CD4-positive, alpha-beta memory T cell (primary cell): ENCODE measurements around the gene EIF6. TPM values are rescaled to one million over a fixed set of nuclear protein-coding genes. Genes with fewer than 3 reads are reported as not detected.
"Not testable (repeated sequence)": the region's sequence is repeated elsewhere in the genome, so short reads cannot be mapped to it uniquely, and the experiment has no call there.

Experiments used
- CTCF ChIA-PET: fragments of 350-600 bp; sonication (Branson Sonifier 250); formaldehyde crosslinking; loops from one replicate; lab custom pipeline; 2021; ENCODE audit warnings: inconsistent platforms; ENCODE audit not compliant: partially characterized antibody; lab: Charles Lee
- POLR2A ChIA-PET: fragments of 350-600 bp; sonication (Branson Sonifier 250); formaldehyde crosslinking; loops from one replicate; lab custom pipeline; 2021; ENCODE audit not compliant: partially characterized antibody; lab: Charles Lee
- DNase-seq, 5 donors: peaks; one replicate each; pipeline versions ENCODE4 v3.0.0 to v3.0.0-alpha.2; 2020 to 2022; ENCODE audit warnings: mixed read lengths in 1 of 5
- H3K27ac ChIP-seq: one replicate; pipeline ENCODE4 v1.7.0; 2013; ENCODE audit warnings: low read depth, low read length
- H3K27me3 ChIP-seq: 2 replicates; pipeline ENCODE4 v1.7.0; 2013; ENCODE audit warnings: mild to moderate bottlenecking, low read length, moderate library complexity; ENCODE audit not compliant: insufficient read depth
- H3K36me3 ChIP-seq: 2 replicates; pipeline ENCODE4 v1.7.0; 2013; ENCODE audit warnings: mild to moderate bottlenecking, low read length, moderate library complexity; ENCODE audit not compliant: insufficient read depth
- H3K4me1 ChIP-seq: 2 replicates; pipeline ENCODE4 v1.7.0; 2013; ENCODE audit warnings: mild to moderate bottlenecking, low read length, moderate library complexity; ENCODE audit not compliant: insufficient read depth
- H3K4me3 ChIP-seq, 2 donors: one replicate each; pipeline ENCODE4 v1.7.0; 2013; ENCODE audit warnings: low read length in 2 of 2, mild to moderate bottlenecking in 1 of 2
- H3K9me3 ChIP-seq, 2 donors: one replicate each; pipeline ENCODE4 v1.7.0; 2013; ENCODE audit warnings: low read length in 2 of 2, control low read depth in 1 of 2; ENCODE audit not compliant: control insufficient read depth in 1 of 2
- H3K27ac Mint-ChIP-seq, 7 donors: one replicate each; pipeline ENCODE4 v1.8.0; 2020 to 2021; ENCODE audit warnings: mixed read lengths in 7 of 7, mild to moderate bottlenecking in 6 of 7, inconsistent platforms in 3 of 7, moderate library complexity in 3 of 7
- H3K27me3 Mint-ChIP-seq, 2 donors: one replicate each; pipeline ENCODE4 v1.8.0; 2020 to 2021; ENCODE audit warnings: mixed read lengths in 2 of 2
- H3K36me3 Mint-ChIP-seq, 2 donors: one replicate each; pipeline ENCODE4 v1.8.0; 2020 to 2021; ENCODE audit warnings: mixed read lengths in 2 of 2, inconsistent platforms in 1 of 2, mild to moderate bottlenecking in 1 of 2
- H3K4me1 Mint-ChIP-seq, 4 donors: one replicate each; pipeline ENCODE4 v1.8.0; 2020 to 2021; ENCODE audit warnings: mixed read lengths in 4 of 4, mild to moderate bottlenecking in 1 of 4
- H3K4me3 Mint-ChIP-seq, 8 donors: one replicate each; pipeline ENCODE4 v1.8.0; 2020 to 2021; ENCODE audit warnings: mixed read lengths in 8 of 8, mild to moderate bottlenecking in 7 of 8, moderate library complexity in 6 of 8, inconsistent platforms in 3 of 8
- H3K9me3 Mint-ChIP-seq, 8 donors: one replicate each; pipeline ENCODE4 v1.8.0; 2020 to 2021; ENCODE audit warnings: mixed read lengths in 8 of 8, mild to moderate bottlenecking in 5 of 8, inconsistent platforms in 3 of 8, moderate library complexity in 1 of 8
- intact Hi-C: fragments of 100-400 bp; cut with micrococcal nuclease; formaldehyde crosslinking; loops from one replicate; pipeline ENCODE4 v1.15.1; 2023
- polyA plus RNA-seq, 2 donors: library from polyadenylated mRNA; unstranded; fragments of 300-500 nt; fragmentation: Illumina TruSeq; gene quantifications; one replicate each; pipeline ENCODE4 v1.2.3, GENCODE V29; 2021
- total RNA-seq, 2 experiments: library from RNA; stranded (reverse); gene quantifications; one replicate each; pipeline ENCODE4 v1.2.3, GENCODE V29; 2021

EIF6 gene
- total and polyA plus RNA-seq, 4 experiments from 2014 or later, result 44.0 to 189 (median 100) TPM

- intact Hi-C loops, result no loop called here
- peaks cover 4% of the 10 kb centered on the region for H3K36me3 ChIP-seq
- DNase-seq, result no peak
- CTCF ChIA-PET, result interaction anchor here (1.1 kb wide), 1 partner anchor 15 kb away, joined by 4 read pairs; no protein-coding TSS in a partner anchor
- POLR2A ChIA-PET, result interaction anchor here (1.3 kb wide), 1 partner anchor 23 kb away, joined by 5 read pairs; the partner anchor contains the start of gene MMP24OS
- H3K27ac Mint-ChIP-seq, result peak overlapping the region in 5 of 7 donors; percentile 56 to 73 (median 71)
- no peaks in the 10 kb centered on the region for H3K9me3 Mint-ChIP-seq
- no peaks in the 10 kb centered on the region for H3K27me3 ChIP-seq
- H3K27me3 Mint-ChIP-seq, result no peaks in the 10 kb centered on the region
- H3K4me3 ChIP-seq, result no peak overlapping the region
- H3K4me3 Mint-ChIP-seq, result no peak overlapping the region
- H3K36me3 Mint-ChIP-seq, result peaks cover 17 to 29% of the 10 kb centered on the region in 2 donors
- H3K4me1 ChIP-seq, result peaks cover 27% of the 10 kb centered on the region
- H3K27ac ChIP-seq, result no peak overlapping the region
- H3K4me1 Mint-ChIP-seq, result peaks cover 8 to 33% (median 24%) of the 10 kb centered on the region in 4 donors
- H3K9me3 ChIP-seq, result no peaks in the 10 kb centered on the region
Measured at GRCh38 chr20:35254448-35254999, 30.0 kb downstream of the EIF6 start.

DNA sequence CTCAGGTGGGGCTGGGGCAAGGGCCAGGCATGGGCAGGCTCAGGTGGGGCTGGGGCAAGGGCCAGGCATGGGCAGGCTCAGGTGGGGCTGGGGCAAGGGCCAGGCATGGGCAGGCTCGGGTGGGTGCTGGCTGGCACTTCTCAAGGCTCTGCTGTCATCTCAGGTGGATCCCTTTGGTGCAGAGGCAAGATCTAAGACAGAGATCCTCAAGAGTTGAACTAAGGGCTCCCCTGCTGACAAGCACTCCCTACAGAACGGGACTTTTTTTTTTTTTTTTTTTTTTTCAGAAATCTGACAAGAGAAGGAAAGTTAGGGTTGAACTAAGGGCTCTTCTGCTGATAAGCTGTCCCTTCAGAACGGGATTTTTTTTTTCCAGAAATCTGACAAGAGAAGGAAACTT is 31.6 kb downstream of the EIF6 start:
- Histone ChIP-seq H3K27me3 (no peaks in the 10 kb centered on the region), H3K27ac (peak overlapping the region; percentile 56), H3K4me1 (peaks cover 27% of the 10 kb centered on the region), H3K4me3 (no peak overlapping the region), H3K9me3 (no peaks in the 10 kb centered on the region), H3K36me3 (no peaks in the 10 kb centered on the region)
- Mint-ChIP-seq H3K4me1 (peaks cover 7 to 33% (median 24%) of the 10 kb centered on the region in 4 donors), H3K27me3 (no peaks in the 10 kb centered on the region), H3K27ac (peak overlapping the region in 5 of 7 donors; percentile 69 to 94 (median 79)), H3K4me3 (peak overlapping the region in 2 of 8 donors; percentile 4 to 21), H3K9me3 (no peaks in the 10 kb centered on the region), H3K36me3 (peaks cover 10 to 22% of the 10 kb centered on the region in 2 donors)
- CTCF ChIA-PET, result no interaction called here
- POLR2A ChIA-PET, result no interaction called here
- DNase-seq, result no peak
- intact Hi-C loops, result no loop called here

GRCh38 chr20:35252598-35252997 is 32.0 kb downstream of the EIF6 start:
- H3K9me3 Mint-ChIP-seq, H3K36me3 ChIP-seq, intact Hi-C loops, H3K4me3 ChIP-seq, DNase-seq, H3K9me3 ChIP-seq, CTCF ChIA-PET, H3K27me3 Mint-ChIP-seq, H3K27me3 ChIP-seq: not testable (repeated sequence)
- Mint-ChIP-seq H3K4me3 (peak overlapping the region in 7 of 8 donors; percentile 11 to 82 (median 70)), H3K36me3 (peaks cover 10 to 26% of the 10 kb centered on the region in 2 donors), H3K4me1 (peaks cover 7 to 33% (median 24%) of the 10 kb centered on the region in 4 donors), H3K27ac (peak overlapping the region; percentile 94 to 100 (median 97))
- peaks cover 27% of the 10 kb centered on the region for H3K4me1 ChIP-seq
- POLR2A ChIA-PET, result interaction anchor here (0.8 to 1.9 kb wide), 3 partner anchors 15 to 25 kb away, joined by 3 to 7 read pairs (median 3); partner anchors contain the start of gene MMP24OS
- peak overlapping the region; percentile 56 for H3K27ac ChIP-seq

DNA sequence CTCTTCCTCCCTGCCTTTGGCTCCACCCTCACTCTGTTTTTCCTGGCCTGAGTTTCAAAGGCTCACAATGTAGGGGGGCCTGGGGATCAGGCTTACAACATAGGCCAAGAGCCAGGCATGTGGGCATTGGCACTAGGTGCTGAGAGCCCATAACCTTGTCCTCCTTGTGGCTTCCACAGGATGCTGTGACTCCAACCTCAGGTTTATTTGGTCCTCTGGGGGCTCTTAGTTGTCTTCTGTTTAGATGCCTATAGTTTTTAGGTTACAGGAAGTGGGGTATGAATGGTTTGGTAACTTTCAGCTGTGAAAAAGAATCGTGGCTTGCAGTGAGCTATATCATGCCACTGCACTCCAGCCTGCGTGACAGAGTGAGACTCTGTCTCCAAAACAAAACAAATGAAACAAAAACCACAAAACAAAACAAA is 32.5 kb downstream of the EIF6 start:
- ChIA-PET CTCF (no interaction called here), POLR2A (interaction anchor here (0.8 to 1.9 kb wide), 3 partner anchors 15 to 25 kb away, joined by 3 to 7 read pairs (median 3); partner anchors contain the start of gene MMP24OS)
- Histone ChIP-seq H3K27ac (peak overlapping the region; percentile 56), H3K9me3 (no peaks in the 10 kb centered on the region), H3K4me3 (no peak overlapping the region), H3K4me1 (peaks cover 27% of the 10 kb centered on the region), H3K36me3 (no peaks in the 10 kb centered on the region), H3K27me3 (no peaks in the 10 kb centered on the region)
- intact Hi-C loops, result no loop called here
- no peaks in the 10 kb centered on the region for H3K27me3 Mint-ChIP-seq
- H3K9me3 Mint-ChIP-seq, result no peaks in the 10 kb centered on the region
- peak overlapping the region in 7 of 8 donors; percentile 29 to 82 (median 70) for H3K4me3 Mint-ChIP-seq
- DNase-seq, result peak; percentile 52 to 74 (median 65)
- H3K36me3 Mint-ChIP-seq, result peaks cover 10 to 28% of the 10 kb centered on the region in 2 donors
- peaks cover 7 to 33% (median 23%) of the 10 kb centered on the region in 4 donors for H3K4me1 Mint-ChIP-seq
- H3K27ac Mint-ChIP-seq, result peak overlapping the region; percentile 94 to 100 (median 97)

DNA sequence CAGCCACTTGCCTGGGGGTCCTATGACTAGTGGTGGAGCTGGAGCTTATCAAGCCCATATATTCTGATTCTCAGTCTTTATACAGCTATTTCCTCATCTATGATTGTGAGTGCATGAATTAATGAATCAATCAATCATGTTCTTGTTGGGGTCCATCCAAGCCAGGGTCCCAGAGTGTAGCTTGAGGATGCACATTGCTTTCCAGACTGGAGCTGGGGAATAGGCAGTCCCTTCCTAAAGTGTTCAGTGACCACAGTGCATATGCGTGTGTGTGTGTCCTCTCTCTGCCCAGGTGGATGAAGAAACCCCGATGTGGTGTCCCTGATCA is 33.0 kb downstream of the EIF6 start:
- peak overlapping the region; percentile 43 to 100 (median 97) for H3K27ac Mint-ChIP-seq
- H3K36me3 Mint-ChIP-seq, result peaks cover 10 to 32% of the 10 kb centered on the region in 2 donors
- intact Hi-C loops, result no loop called here
- H3K4me3 Mint-ChIP-seq, result peak overlapping the region in 3 of 8 donors; percentile 53 to 82 (median 71)
- peaks cover 27% of the 10 kb centered on the region for H3K4me1 ChIP-seq
- H3K36me3 ChIP-seq, result no peaks in the 10 kb centered on the region
- peaks cover 7 to 33% (median 23%) of the 10 kb centered on the region in 4 donors for H3K4me1 Mint-ChIP-seq
- CTCF ChIA-PET, result no interaction called here
- no peak for DNase-seq
- POLR2A ChIA-PET, result interaction anchor here (0.7 to 1.9 kb wide), 3 partner anchors 18 to 33 kb away, joined by 3 to 7 read pairs (median 3); partner anchors contain the start of genes EIF6 and MMP24OS
- no peaks in the 10 kb centered on the region for H3K27me3 Mint-ChIP-seq
- H3K9me3 Mint-ChIP-seq, result no peaks in the 10 kb centered on the region
- no peaks in the 10 kb centered on the region for H3K9me3 ChIP-seq
- no peaks in the 10 kb centered on the region for H3K27me3 ChIP-seq
- peak overlapping the region; percentile 27 for H3K27ac ChIP-seq
- no peak overlapping the region for H3K4me3 ChIP-seq

DNA sequence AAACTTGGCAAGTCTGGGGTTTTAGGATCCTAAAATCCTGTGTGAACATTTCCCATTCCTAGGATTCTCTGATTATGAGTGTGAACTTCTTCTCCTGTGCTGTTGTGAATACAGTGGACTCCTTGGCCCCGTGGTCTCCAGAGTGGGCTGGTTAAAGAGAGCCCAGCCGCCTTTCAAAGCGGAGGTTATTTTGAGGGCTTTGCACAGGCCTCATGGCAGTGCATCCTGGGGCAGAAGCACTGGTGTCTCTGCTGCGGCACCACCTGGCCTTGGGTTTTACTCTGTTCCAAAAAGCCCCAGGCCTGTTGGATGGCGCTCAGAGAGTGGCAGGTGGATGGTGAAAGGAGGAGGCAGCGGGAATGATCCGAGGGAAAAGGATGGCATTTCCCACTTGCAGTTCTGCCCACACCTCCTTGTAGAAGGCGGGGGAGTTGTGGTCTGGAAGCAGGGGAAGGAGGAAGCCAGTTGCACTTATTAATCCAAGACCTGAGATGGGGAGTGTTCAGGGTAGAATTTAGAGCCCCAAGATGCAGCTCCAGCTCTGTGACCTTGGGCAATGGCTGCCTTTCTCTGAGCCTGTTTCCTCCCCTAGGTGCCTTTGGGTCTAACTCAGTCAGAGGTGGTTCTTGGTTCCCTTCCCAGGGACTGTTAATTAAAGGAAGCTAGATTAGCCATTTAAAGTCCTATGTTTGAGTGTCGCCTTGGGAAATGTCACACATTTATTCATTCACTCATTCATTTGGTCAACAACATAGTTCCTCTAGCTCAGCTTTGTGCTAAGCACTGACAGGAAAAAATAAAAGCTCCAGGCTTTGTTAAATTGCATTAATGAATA is 35.7 kb downstream of the EIF6 start:
- Mint-ChIP-seq H3K9me3 (no peaks in the 10 kb centered on the region), H3K27me3 (no peaks in the 10 kb centered on the region), H3K27ac (no peak overlapping the region), H3K4me3 (no peak overlapping the region), H3K4me1 (peaks cover 7 to 28% (median 21%) of the 10 kb centered on the region in 4 donors), H3K36me3 (peaks cover 7 to 21% of the 10 kb centered on the region in 2 donors)
- ChIA-PET POLR2A (no interaction called here), CTCF (interaction anchor here (1.6 kb wide), 1 partner anchor 56 kb away, joined by 4 read pairs; no protein-coding TSS in a partner anchor)
- Histone ChIP-seq H3K36me3 (no peaks in the 10 kb centered on the region), H3K4me3 (no peak overlapping the region), H3K4me1 (peaks cover 27% of the 10 kb centered on the region), H3K27me3 (no peaks in the 10 kb centered on the region), H3K27ac (no peak overlapping the region), H3K9me3 (no peaks in the 10 kb centered on the region)
- DNase-seq, result no peak
- intact Hi-C loops, result no loop called here

GRCh38 chr20:35246723-35247122 is 37.8 kb downstream of the EIF6 start:
- H3K9me3 Mint-ChIP-seq, result no peaks in the 10 kb centered on the region
- no peaks in the 10 kb centered on the region for H3K27me3 Mint-ChIP-seq
- Histone ChIP-seq H3K27ac (no peak overlapping the region), H3K4me3 (no peak overlapping the region), H3K9me3 (no peaks in the 10 kb centered on the region), H3K36me3 (no peaks in the 10 kb centered on the region), H3K4me1 (peaks cover 12% of the 10 kb centered on the region), H3K27me3 (no peaks in the 10 kb centered on the region)
- ChIA-PET CTCF (no interaction called here), POLR2A (no interaction called here)
- H3K36me3 Mint-ChIP-seq, result peaks cover 0 to 21% of the 10 kb centered on the region in 2 donors
- H3K27ac Mint-ChIP-seq, result no peak overlapping the region
- intact Hi-C loops, result no loop called here
- H3K4me3 Mint-ChIP-seq, result no peak overlapping the region
- H3K4me1 Mint-ChIP-seq, result peaks cover 0 to 12% (median 9%) of the 10 kb centered on the region in 4 donors
- no peak for DNase-seq
